HG02884 (cell line): ENCODE data around the gene NMT2.

Experiments
- ATAC-seq: cut with Tn5 transposase; IDR thresholded peaks from one replicate; pipeline ENCODE4 v1.9.1; 2021; ENCODE audit warnings: mild to moderate bottlenecking, moderate library complexity; ENCODE audit not compliant: unreplicated experiment

NMT2 gene

GRCh38 chr10:15097011-15097812, 71.3 kb downstream of the NMT2 start, which contains the start of gene RPP38:
RPP38 (plus strand) TSS chr10:15097355; CDS start chr10:15103315, 5,960 bp downstream.
- peak; percentile 81 for ATAC-seq

- peak; percentile 8 for ATAC-seq
Measured at GRCh38 chr10:15096661-15097010, 71.9 kb downstream of the NMT2 start.

DNA sequence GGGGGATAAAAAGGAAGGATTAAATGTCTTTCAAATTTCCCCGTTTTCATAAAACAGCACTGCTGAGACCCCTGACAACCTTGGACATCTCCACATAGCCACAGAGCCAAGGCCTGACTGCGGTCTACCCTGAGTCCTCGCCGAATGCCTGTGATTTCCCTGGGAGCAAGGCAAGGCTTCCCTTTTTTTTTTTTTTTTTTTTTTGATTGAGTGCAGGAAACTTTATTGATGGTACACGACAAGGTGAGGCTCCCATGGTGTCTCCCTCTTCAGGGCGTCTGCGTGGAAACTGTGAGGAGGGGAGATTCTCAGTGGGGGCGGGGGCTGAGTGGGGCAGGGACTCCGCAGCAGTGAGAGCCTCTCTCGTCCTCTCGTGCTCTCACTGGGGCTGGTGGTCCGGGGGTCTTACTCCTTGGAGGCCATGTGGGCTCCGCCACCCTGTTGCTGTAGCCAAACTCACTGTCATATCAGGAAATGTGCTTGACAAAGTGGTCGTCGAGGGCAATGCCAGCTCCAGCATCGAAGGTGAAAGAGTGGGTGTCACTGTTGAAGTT, 75.6 kb downstream of the NMT2 start:
- no peak for ATAC-seq

- ATAC-seq, result no peak
Measured at GRCh38 chr10:15091418-15091817, 77.1 kb downstream of the NMT2 start.

DNA sequence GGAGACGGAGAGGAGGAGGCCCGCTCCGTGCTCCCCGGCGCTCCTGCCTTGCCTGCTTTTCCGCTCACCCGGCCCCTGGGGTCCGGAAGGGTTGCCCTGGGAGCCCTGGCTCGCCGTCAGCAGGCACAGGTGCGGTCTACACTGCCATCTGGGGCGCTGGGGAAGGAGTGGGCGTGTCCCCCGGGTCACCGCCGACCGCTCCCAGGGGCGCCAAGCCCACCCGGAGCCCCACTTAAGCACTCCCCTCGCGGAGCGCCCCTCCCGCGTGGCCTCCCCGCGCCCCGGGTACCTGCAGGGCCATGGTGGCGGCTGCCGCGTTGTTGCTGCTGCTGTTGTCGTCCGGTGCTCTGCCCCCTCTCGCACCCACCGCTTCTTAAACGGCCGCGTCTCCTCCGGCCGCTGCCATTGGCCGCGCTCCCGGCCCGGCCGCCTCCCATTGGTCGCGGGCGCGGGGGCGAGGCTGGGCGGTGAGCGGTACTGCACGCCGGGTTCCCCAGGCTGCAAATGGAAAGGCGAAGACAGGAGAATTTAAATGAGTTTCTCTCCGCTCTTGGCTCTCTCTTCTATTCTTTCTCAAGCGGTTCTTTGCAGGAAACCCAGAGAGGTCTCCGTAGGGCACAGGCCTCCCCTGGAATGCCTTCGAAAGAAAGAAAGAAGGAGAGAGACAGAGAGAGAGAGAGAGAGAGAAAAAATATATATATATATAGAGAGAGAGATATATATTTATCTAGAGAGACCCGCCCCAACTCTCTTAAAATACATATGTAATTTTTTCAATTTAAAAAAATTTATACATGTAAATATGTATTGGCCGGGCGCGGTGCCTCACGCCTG, 79.8 kb downstream of the NMT2 start, which contains the start of gene ACBD7:
Gene ACBD7 (minus strand): TSS at position 349 of the 834 bp plus-strand sequence. CDS start 48 bp downstream, at position 301.
- ATAC-seq, result peak; percentile 100

DNA sequence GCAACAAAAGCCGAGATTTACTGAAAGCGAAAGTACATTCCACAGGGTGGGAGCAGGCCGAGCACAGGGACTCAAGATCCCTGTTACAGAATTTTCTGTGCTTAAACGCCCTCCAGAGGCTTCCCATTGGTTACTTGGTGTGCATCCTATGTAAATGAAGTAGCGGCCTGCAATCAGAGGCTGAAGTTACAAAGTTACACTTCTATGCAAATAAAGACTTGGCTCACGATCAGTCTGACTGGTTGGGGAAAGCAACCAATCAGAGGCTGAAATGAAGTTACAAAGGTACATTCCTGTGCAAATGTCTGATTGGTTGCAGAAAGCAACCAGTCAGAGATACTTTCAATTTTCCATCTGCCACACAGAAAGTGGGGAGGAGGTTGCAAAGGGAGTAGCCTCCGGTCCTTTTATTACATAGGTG, 84.0 kb downstream of the NMT2 start:
- no peak for ATAC-seq

GRCh38 chr10:15083674-15084501, 84.6 kb downstream of the NMT2 start:
- ATAC-seq, result no peak

- ATAC-seq, result no peak
Measured at GRCh38 chr10:15075421-15075820, 93.1 kb downstream of the NMT2 start.

GRCh38 chr10:15072358-15072757, 96.1 kb downstream of the NMT2 start:
- no peak for ATAC-seq

DNA sequence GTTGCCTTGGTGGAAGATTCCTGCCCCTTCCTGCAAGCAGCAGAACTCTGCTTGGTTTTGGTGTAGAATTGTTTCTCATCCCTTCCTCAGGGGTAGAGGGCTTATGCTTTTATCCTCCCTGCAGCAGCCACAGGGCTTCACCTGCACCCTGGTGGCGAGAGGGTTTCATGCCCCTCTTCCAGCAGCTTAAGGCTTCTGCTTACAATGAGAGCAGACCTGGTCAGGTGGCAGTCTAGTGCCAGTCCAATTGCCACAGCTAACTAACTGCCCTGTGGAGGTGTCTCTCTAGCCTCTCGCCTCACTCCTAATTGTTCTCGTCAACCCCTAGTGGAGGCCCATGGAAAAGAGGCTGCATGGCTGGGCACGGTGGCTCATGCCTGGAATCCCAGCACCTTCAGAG, 99.3 kb downstream of the NMT2 start:
- ATAC-seq, result no peak

GRCh38 chr10:15068802-15069201, 99.7 kb downstream of the NMT2 start:
- no peak for ATAC-seq

DNA sequence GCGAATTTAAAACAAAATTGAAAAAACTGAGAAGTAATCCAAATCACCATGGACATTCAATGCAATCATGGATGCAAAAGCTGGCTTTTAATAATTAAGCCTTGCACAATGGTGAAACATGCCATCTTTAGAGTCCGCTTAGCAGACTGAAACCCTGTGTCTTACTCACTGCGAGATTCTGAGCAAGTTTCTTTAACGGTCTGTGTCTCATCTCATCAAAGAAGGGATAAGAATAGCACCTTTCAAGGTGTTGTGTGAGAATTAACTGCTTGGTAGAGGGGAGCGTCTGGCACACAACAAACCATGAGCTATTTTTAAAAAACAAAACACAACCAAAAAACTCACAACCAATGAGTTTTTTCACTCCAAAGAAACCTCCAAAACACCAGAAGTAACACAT, 101.3 kb downstream of the NMT2 start:
- no peak for ATAC-seq

DNA sequence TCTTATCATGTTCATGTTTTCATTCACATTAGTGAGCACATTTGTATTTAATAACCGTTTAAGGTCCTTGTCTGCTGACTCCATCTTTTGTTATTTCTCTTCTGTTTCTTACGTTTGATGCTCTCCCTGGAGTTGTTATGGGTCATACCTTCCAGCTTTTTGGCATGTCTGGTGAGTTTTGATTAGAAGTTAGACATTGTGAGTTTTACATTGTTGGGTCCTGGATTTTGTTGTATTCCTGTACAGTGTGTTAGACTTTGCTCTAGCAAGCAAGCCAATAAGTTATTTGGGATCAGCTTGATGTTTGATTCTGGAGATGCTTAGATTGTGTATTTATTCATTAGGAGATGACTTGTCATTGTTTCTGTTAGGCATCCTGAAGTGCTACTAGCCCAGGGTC, 107.9 kb downstream of the NMT2 start:
- no peak for ATAC-seq

GRCh38 chr10:15059914-15060313, 108.6 kb downstream of the NMT2 start:
- no peak for ATAC-seq

GRCh38 chr10:15058689-15059088, 109.8 kb downstream of the NMT2 start:
- ATAC-seq, result no peak
